ENCODE data around the gene CUX1.

- TF ChIP-seq GATA2 (IDR thresholded peaks at IDR 0.05; ENCODE audit: low read depth, low read length) (no peak), GATA3 (IDR thresholded peaks at IDR 0.05; ENCODE audit: low read depth, low read length) (no peak)
These were observed 122.7 kb downstream of the CUX1 start for GRCh38 chr7:101940151-101940550.

All from SH-SY5Y (cell line).